IMR-90 (cell line): ENCODE results near the gene TICAM1.
A peak's percentile ranks its signal among the peaks of the same experiment; 100 is the strongest.

Source experiments
- CEBPB ChIP-seq: IDR thresholded peaks from 2 replicates; pipeline ENCODE4 v1.6.1; 2012; ENCODE audit warnings: low read depth, low read length, improper control_type of control experiment
- FOS ChIP-seq: fragments of 150-350 bp; IDR thresholded peaks from 2 replicates; pipeline ENCODE4 v1.6.1; 2016; ENCODE audit warnings: low read depth, low read length
- MAFK ChIP-seq: IDR thresholded peaks from 2 replicates; pipeline ENCODE4 v1.6.1; 2012; ENCODE audit warnings: low read depth, low read length, improper control_type of control experiment
- MXI1 ChIP-seq: IDR thresholded peaks from 2 replicates; pipeline ENCODE4 v1.6.1; 2012; ENCODE audit warnings: low read depth, mild to moderate bottlenecking, low read length, moderate library complexity, borderline replicate concordance
- POLR2A ChIP-seq: IDR thresholded peaks from 2 replicates; pipeline ENCODE4 v1.6.1; 2012; ENCODE audit warnings: mild to moderate bottlenecking, low read depth, low read length
- RAD21 ChIP-seq: IDR thresholded peaks from 2 replicates; pipeline ENCODE4 v1.6.1; 2012; ENCODE audit warnings: low read length, improper control_type of control experiment
- RCOR1 ChIP-seq: IDR thresholded peaks from 2 replicates; pipeline ENCODE4 v1.6.1; 2012; ENCODE audit warnings: mild to moderate bottlenecking, low read length, improper control_type of control experiment; ENCODE audit not compliant: insufficient replicate concordance
- RFX5 ChIP-seq: IDR thresholded peaks from 2 replicates; pipeline ENCODE4 v1.8.0; 2012; ENCODE audit warnings: low read depth, mild to moderate bottlenecking, low read length, moderate library complexity
- TF ChIP-seq, protein P1 (sequence below): conservative IDR thresholded peaks from 2 replicates; pipeline ENCODE4 v1.5.1; 2012; ENCODE audit warnings: mild to moderate bottlenecking, low read depth, low read length, improper control_type of control experiment
- TF ChIP-seq, protein P2 (sequence below): fragments of 150-350 bp; IDR thresholded peaks from 2 replicates; pipeline ENCODE4 v1.6.1; 2017; ENCODE audit warnings: mild to moderate bottlenecking, antibody characterized with exemption, low read length, low read depth

- TF ChIP-seq, protein P1, sequence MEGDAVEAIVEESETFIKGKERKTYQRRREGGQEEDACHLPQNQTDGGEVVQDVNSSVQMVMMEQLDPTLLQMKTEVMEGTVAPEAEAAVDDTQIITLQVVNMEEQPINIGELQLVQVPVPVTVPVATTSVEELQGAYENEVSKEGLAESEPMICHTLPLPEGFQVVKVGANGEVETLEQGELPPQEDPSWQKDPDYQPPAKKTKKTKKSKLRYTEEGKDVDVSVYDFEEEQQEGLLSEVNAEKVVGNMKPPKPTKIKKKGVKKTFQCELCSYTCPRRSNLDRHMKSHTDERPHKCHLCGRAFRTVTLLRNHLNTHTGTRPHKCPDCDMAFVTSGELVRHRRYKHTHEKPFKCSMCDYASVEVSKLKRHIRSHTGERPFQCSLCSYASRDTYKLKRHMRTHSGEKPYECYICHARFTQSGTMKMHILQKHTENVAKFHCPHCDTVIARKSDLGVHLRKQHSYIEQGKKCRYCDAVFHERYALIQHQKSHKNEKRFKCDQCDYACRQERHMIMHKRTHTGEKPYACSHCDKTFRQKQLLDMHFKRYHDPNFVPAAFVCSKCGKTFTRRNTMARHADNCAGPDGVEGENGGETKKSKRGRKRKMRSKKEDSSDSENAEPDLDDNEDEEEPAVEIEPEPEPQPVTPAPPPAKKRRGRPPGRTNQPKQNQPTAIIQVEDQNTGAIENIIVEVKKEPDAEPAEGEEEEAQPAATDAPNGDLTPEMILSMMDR = no peak
- TF ChIP-seq POLR2A = no peak
- TF ChIP-seq RAD21 = no peak
- TF ChIP-seq CEBPB = no peak
- peak; percentile 100 for TF ChIP-seq RCOR1
- no peak for TF ChIP-seq MAFK
- TF ChIP-seq FOS = no peak
- TF ChIP-seq RFX5 = no peak
- peak; percentile 97 for TF ChIP-seq MXI1
- TF ChIP-seq, protein P2, sequence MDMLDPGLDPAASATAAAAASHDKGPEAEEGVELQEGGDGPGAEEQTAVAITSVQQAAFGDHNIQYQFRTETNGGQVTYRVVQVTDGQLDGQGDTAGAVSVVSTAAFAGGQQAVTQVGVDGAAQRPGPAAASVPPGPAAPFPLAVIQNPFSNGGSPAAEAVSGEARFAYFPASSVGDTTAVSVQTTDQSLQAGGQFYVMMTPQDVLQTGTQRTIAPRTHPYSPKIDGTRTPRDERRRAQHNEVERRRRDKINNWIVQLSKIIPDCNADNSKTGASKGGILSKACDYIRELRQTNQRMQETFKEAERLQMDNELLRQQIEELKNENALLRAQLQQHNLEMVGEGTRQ = no peak
These were observed 62.4 kb downstream of the TICAM1 start for GRCh38 chr19:4768934-4769777.
